A549 (cell line): ENCODE measurements around the gene NPAS2.

Source experiments
- POLR2A ChIP-seq: IDR thresholded peaks from 2 replicates; pipeline ENCODE4 v1.6.1; 2012; ENCODE audit warnings: mild to moderate bottlenecking, low read length
- RAD21 ChIP-seq, 2 experiments: fragments of >200 bp in 1 of 2; sonication (Bioruptor Twin) in 1 of 2; formaldehyde crosslinking in 1 of 2; IDR thresholded peaks in 1 of 2; conservative IDR thresholded peaks in 1 of 2; 2 replicates in 1 of 2; 3 replicates in 1 of 2; pipeline ENCODE4 v1.6.1; 2012 to 2018; ENCODE audit warnings: inconsistent platforms in 1 of 2
- SREBF2 ChIP-seq: fragments of 450-650 bp; IDR thresholded peaks from 2 replicates; pipeline ENCODE4 v1.6.1; 2014; ENCODE audit warnings: mild to moderate bottlenecking, moderate library complexity
- ZSCAN20 ChIP-seq: fragments of 250-450 bp; sonication (Bioruptor Pico); IDR thresholded peaks from 2 replicates; pipeline ENCODE4 v1.8.0; 2022; ENCODE audit warnings: mild to moderate bottlenecking, moderate library complexity
- TF ChIP-seq, protein P1 (sequence below): fragments of >200 bp; sonication (Bioruptor Twin); formaldehyde crosslinking; IDR thresholded peaks from 3 replicates; pipeline ENCODE4 v1.5.1; 2016
- TF ChIP-seq, protein P2 (sequence below): fragments of 200-600 bp; sonication (generic); IDR thresholded peaks from 2 replicates; pipeline ENCODE4 v1.6.1; 2016; ENCODE audit warnings: antibody characterized with exemption, mild to moderate bottlenecking, moderate library complexity

DNA sequence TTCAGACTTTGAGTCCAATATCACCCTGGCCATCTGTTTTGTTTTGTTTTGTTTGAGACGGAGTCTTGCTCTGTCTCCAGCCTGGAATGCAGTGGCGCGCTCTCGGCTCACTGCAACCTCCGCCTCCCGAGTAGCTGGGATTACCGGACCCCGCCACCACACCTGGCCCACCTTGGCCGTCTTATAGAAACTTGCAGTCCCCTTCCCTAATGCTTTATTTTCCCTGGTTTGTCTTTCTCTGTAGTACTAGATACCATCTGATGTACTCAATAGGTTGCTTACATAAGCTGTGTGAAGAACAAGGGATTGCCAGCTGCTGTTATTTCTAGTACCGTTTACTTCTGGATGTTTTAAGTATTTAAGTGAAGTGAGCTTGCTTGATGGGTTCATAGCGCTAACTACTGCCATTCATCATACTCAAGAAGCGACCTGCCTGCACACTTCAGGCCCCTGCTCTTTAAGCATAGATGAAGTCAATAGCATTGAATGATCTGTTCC, 183.4 kb downstream of the NPAS2 start:
- no peak for TF ChIP-seq RAD21 (conservative IDR thresholded peaks at IDR 0.05 in 1 of 2, IDR thresholded peaks at IDR 0.05 in 1 of 2)
- TF ChIP-seq, protein P1, sequence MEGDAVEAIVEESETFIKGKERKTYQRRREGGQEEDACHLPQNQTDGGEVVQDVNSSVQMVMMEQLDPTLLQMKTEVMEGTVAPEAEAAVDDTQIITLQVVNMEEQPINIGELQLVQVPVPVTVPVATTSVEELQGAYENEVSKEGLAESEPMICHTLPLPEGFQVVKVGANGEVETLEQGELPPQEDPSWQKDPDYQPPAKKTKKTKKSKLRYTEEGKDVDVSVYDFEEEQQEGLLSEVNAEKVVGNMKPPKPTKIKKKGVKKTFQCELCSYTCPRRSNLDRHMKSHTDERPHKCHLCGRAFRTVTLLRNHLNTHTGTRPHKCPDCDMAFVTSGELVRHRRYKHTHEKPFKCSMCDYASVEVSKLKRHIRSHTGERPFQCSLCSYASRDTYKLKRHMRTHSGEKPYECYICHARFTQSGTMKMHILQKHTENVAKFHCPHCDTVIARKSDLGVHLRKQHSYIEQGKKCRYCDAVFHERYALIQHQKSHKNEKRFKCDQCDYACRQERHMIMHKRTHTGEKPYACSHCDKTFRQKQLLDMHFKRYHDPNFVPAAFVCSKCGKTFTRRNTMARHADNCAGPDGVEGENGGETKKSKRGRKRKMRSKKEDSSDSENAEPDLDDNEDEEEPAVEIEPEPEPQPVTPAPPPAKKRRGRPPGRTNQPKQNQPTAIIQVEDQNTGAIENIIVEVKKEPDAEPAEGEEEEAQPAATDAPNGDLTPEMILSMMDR, result no peak
- no peak for TF ChIP-seq SREBF2
- no peak for TF ChIP-seq POLR2A
- TF ChIP-seq, protein P2, sequence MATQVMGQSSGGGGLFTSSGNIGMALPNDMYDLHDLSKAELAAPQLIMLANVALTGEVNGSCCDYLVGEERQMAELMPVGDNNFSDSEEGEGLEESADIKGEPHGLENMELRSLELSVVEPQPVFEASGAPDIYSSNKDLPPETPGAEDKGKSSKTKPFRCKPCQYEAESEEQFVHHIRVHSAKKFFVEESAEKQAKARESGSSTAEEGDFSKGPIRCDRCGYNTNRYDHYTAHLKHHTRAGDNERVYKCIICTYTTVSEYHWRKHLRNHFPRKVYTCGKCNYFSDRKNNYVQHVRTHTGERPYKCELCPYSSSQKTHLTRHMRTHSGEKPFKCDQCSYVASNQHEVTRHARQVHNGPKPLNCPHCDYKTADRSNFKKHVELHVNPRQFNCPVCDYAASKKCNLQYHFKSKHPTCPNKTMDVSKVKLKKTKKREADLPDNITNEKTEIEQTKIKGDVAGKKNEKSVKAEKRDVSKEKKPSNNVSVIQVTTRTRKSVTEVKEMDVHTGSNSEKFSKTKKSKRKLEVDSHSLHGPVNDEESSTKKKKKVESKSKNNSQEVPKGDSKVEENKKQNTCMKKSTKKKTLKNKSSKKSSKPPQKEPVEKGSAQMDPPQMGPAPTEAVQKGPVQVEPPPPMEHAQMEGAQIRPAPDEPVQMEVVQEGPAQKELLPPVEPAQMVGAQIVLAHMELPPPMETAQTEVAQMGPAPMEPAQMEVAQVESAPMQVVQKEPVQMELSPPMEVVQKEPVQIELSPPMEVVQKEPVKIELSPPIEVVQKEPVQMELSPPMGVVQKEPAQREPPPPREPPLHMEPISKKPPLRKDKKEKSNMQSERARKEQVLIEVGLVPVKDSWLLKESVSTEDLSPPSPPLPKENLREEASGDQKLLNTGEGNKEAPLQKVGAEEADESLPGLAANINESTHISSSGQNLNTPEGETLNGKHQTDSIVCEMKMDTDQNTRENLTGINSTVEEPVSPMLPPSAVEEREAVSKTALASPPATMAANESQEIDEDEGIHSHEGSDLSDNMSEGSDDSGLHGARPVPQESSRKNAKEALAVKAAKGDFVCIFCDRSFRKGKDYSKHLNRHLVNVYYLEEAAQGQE, result no peak
- TF ChIP-seq ZSCAN20 (CRISPR knock-in tag), result no peak
